GM13977 (cell line): ENCODE measurements around the gene TTC9C.
"Not testable (repeated sequence)": the region's sequence is repeated elsewhere in the genome, so short reads cannot be mapped to it uniquely, and the experiment has no call there.

Experiments used
- DNase-seq: peaks from one replicate; pipeline ENCODE4 v3.0.0; 2012; ENCODE audit warnings: low spot score
- in situ Hi-C: fragments of 300-500 bp; cut with MboI; formaldehyde crosslinking; loops from one replicate; pipeline ENCODE4 v1.12.0; 2022; ENCODE audit warnings: low sequenced_read_pairs, low pct_unique_long_range_greater_than_20kb, mixed read lengths, inconsistent platforms; ENCODE audit not compliant: unreplicated experiment
- TF ChIP-seq, protein P1 (sequence below): IDR thresholded peaks from 2 replicates; pipeline ENCODE4 v1.5.1; 2012; ENCODE audit warnings: mild to moderate bottlenecking, control low read depth; ENCODE audit not compliant: insufficient read depth; ENCODE audit errors: extremely low read depth, missing control alignments

Gene TTC9C

DNA sequence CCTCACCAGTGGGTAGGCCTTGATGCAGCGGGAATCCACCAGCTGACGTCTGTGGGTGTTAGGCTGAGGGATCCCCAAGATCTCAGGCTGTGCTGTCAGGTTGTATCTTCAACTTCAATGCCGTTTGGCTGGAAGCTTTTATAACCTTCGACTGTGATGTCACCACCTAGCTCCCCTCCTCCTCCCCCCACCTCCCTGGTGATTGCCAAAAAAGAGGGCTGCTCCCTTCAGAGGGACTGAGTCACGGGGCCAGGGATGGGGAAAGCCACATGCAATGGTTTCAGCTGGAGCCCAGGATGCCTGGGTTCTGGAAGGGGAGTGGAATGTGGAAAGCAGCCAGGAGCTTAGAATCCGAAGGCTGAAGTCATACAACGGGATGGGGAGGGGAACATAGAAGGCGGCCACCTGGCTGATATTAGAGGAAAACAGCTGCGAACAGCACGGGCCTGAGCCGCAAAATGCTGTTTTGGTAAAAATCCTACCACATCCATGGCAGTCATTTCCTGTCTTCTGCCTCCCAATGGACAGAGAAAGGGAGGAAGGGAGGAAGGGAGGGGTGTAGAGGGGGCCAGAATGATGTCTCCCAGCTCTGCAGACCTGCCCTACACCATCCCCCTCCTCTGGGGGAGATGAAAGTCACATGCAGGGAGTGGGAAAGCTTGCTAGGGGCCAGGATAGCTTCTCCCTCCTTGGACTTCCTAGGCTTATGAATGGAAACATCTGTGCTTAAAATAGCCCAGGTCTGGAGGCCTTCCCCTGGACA, 38.7 kb upstream of the TTC9C start, which contains the start of gene LRRN4CL:
Gene LRRN4CL (minus strand): TSS at position 110 of the 763 bp plus-strand sequence. CDS start 1,022 bp downstream, outside the sequence.
- DNase-seq, result no peak
- TF ChIP-seq, protein P1, sequence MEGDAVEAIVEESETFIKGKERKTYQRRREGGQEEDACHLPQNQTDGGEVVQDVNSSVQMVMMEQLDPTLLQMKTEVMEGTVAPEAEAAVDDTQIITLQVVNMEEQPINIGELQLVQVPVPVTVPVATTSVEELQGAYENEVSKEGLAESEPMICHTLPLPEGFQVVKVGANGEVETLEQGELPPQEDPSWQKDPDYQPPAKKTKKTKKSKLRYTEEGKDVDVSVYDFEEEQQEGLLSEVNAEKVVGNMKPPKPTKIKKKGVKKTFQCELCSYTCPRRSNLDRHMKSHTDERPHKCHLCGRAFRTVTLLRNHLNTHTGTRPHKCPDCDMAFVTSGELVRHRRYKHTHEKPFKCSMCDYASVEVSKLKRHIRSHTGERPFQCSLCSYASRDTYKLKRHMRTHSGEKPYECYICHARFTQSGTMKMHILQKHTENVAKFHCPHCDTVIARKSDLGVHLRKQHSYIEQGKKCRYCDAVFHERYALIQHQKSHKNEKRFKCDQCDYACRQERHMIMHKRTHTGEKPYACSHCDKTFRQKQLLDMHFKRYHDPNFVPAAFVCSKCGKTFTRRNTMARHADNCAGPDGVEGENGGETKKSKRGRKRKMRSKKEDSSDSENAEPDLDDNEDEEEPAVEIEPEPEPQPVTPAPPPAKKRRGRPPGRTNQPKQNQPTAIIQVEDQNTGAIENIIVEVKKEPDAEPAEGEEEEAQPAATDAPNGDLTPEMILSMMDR, result no peak
- in situ Hi-C loops, result no loop called here

DNA sequence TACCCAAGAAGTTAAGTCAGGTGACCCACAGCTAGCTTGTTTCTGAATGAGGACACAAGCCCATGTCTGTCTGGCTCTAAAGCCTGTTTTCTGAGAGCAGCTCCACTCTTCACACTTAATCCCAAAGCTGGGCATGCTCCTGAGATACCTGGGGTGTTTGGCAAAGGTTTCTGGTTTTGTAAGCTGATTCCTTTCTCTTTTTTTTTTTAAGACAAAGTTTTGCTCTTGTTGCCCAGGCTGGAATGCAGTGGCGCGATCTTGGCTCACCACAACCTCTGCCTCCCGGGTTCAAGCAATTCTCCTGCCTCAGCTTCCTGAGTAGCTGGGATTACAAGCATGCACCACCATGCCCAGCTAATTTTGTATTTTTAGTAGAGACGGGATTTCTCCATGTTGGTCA, 34.7 kb upstream of the TTC9C start:
- in situ Hi-C loops, result not testable (repeated sequence)

DNA sequence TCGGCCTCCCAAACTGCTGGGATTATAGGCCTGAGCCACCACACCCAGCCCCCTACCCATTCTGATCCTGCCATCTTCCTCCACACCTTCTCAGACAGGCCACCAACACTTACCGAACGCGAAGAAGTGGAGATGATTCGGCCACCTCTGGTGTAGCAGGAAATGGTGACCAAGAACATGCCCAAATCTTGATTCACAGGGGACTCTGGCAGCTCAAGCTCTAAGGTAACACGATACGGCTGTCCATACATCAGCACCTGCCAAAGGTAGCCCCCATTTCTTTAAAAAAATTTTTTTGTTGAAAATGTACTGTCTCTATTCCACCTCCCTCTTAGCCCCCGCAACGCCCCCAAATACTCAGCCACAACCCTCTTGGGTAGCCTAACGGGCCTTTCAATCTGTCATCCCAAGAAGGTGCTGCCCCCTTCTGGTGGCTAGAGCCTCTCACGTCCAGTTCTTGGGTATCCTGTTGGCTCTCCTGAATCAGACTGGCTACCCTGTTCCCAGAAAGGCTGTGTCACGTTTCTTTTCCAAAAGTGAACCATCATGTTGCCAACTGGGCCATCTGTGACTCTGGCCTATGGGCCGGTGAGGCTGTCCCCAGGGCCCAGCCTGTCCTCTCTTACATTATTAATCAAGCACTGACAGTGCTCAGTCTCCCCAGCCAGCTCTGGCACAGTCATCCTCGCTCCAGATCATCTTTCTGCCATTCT, 33.7 kb upstream of the TTC9C start:
- TF ChIP-seq, protein P1, result peak; percentile 91
- DNase-seq, result peak; percentile 83
- in situ Hi-C loops, result no loop called here

More for the DNA sequence above, 34.7 kb upstream of the TTC9C start:
- DNase-seq, result not testable (repeated sequence)

DNA sequence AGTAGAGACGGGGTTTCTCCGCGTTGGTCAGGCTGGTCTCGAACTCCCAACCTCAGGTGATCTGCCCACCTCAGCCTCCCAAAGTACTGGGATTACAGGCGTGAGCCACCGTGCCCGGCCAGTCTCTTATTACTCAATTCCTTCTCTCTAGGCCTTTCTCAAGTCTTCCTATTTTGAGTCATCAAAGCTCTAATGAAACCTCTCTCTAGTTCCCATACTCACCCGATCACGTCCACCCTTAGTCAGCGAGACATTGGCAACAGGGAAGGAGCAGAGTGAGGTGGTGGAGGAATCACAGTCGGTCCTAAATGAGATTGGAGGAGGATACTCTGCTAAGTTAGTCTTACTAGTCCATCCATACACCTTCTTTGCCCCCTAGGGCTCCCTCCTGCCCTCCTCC, 26.0 kb upstream of the TTC9C start:
- in situ Hi-C loops, result no loop called here
- no peak for DNase-seq
- TF ChIP-seq, protein P1, result no peak

DNA sequence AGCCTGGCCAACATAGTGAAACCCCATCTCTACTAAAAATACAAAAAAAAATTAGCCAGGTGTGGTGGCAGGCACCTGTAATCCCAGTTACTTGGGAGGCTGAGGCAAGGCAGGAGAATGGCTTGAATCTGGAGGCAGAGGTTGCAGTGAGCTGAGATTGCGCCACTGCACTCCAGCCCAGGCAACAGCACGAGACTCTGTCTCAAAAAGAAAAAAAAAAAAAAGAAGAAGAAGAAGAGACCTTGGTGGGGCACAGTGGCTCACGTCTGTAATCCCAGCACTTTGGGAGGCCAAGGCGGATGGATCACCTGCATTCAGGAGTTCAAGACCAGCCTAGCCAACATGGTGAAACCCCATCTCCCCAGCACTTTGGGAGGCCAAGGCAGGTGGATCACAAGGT, 24.4 kb upstream of the TTC9C start:
- in situ Hi-C loops, DNase-seq: not testable (repeated sequence)

DNA sequence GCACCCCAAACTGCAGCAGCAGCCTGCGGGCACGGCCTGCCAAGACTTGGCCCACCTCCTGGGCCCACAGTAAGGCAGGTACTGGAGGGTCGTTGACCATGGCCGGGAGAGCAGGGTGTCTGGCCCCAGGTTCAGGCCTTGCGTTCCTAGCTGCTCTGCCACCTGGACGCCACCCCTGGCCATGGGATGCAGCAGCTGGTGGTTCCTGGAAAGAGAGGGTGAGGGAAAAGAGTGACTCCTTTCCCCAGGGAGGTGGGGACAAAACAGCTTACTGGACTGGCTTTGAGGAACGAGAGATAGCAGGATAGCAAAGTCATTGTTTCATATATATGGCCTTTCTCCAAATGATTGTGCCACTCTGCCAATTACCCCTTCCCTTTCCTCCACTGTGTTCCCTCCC, 22.9 kb upstream of the TTC9C start:
- TF ChIP-seq, protein P1, result no peak
- in situ Hi-C loops, result no loop called here
- DNase-seq, result no peak

DNA sequence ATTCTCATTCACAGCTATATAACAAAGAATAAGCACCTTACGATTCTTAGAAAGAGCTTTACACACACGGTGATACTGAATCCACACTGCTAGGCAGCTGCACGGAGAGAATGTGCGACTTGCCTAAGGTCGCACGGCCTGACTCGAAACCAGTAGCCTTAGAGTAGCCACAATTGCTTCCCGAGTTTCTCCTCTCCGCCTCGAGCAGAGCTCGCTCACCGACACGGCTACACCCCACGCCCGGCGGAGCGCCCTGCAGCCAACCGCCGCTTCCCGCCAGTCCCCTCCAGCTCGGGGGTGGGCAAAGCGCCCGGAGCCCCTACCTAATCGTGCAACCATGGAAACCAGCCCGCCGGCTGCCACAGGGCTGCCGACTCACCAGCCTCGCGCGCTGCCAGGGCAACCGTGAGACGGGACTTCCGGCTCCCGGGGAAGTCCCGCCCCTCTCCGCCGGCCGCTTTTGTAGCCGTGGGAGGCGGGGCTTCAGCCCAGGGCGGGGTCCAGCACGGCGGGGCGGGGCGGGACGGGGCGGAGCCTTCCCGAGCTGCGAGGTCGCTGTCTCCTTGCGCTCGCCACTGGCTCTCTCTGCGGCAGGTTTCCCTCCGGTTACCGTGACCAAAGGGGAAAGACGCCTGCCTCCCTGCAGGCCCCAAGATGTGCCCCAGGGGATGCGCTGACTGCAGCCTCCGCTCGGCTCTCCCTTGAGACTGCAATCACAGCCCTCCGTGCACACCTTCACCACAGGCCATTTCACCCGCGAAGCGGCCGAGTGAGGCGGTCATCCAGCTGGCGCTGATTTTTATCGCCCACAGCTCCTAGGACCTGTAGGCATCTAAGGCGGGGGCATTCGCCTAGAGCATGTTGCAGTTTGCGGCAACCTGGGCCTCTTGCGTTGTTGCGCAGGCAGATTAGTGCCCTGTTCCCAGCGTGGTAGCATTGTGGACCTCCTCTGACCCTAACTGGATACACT, 22.1 kb upstream of the TTC9C start:
- TF ChIP-seq, protein P1, result no peak
- DNase-seq, result peak; percentile 95
- in situ Hi-C loops, result no loop called here
